ENCODE data around the gene FAM181A. TPM values are rescaled to one million over a fixed set of nuclear protein-coding genes. Genes with fewer than 3 reads are reported as not detected.

Gene FAM181A
- total and polyA plus RNA-seq, 10 of the 15 experiments (the other 5 are each of a cell fraction or from before 2014, with no cell fraction given): not detected

GRCh38 chr14:93962701-93963601 lies 35.8 kb downstream of the FAM181A start (continued):
- no peak for TF ChIP-seq BCLAF1 (IDR thresholded peaks at IDR 0.05)
- 0 out of 2 replicates have a peak, but pooled peaks have one; percentile 35 for TF ChIP-seq YY1 (IDR thresholded peaks at IDR 0.05; ENCODE audit: low read depth, low read length)
- no peak for TF ChIP-seq PAX8 (IDR thresholded peaks at IDR 0.05)
- no peak for TF ChIP-seq ZBTB11 (CRISPR knock-in tag; IDR thresholded peaks at IDR 0.05)
- no peak for TF ChIP-seq ZBTB4 (CRISPR knock-in tag; IDR thresholded peaks at IDR 0.05)
- TF ChIP-seq CBFB (IDR thresholded peaks at IDR 0.05; ENCODE audit: low read depth): peak; percentile 92
- TF ChIP-seq ETV6 (conservative IDR thresholded peaks at IDR 0.05 in 1 of 2, IDR thresholded peaks at IDR 0.05 in 1 of 2; ENCODE audit: borderline replicate concordance in 1 of 2, low read depth in 1 of 2): peak in 1 of 2 experiments; percentile 96; a peak in 2 of 4 replicates
- no peak for TF ChIP-seq STAT3 (IDR thresholded peaks at IDR 0.05; ENCODE audit: low read depth, low read length)
- peak; percentile 81 for TF ChIP-seq BCL11A (IDR thresholded peaks at IDR 0.05; ENCODE audit: low read depth, low read length)
- no peak for TF ChIP-seq SUZ12 (IDR thresholded peaks at IDR 0.05; ENCODE audit: unreplicated experiment)
- no peak for TF ChIP-seq SUPT20H (IDR thresholded peaks at IDR 0.05; ENCODE audit: borderline replicate concordance, control insufficient read depth, low read depth, low read length)
- no peak for TF ChIP-seq RAD51 (IDR thresholded peaks at IDR 0.05)
- peak; percentile 42; the same call in 1 of the 2 replicates for TF ChIP-seq LARP7 (IDR thresholded peaks at IDR 0.05)
- TF ChIP-seq NKRF (conservative IDR thresholded peaks at IDR 0.05): peak; percentile 43; the same call in 1 of the 2 replicates
- no peak for TF ChIP-seq ZZZ3 (IDR thresholded peaks at IDR 0.05; ENCODE audit: control insufficient read depth, insufficient read length, low read depth)
- peak; percentile 90 for TF ChIP-seq NBN (IDR thresholded peaks at IDR 0.05)
- TF ChIP-seq SP1 (IDR thresholded peaks at IDR 0.05; ENCODE audit: low read depth, low read length): peak; percentile 67
- TF ChIP-seq ZBED1 (IDR thresholded peaks at IDR 0.05; ENCODE audit: borderline replicate concordance): peak; percentile 81; the same call in 1 of the 2 replicates
